Measurements from ENCODE around the gene TRMU.

The TRMU gene

GRCh38 chr22:46339956-46340355 is 4.4 kb downstream of the TRMU start:
- no peak for DNase-seq

GRCh38 chr22:46340676-46341075 is 5.2 kb downstream of the TRMU start:
- no peak for DNase-seq

GRCh38 chr22:46346680-46347405 is 11.3 kb downstream of the TRMU start:
- DNase-seq: no peak

GRCh38 chr22:46347646-46348045 is 12.1 kb downstream of the TRMU start:
- DNase-seq: no peak

- no peak for DNase-seq
These were observed 12.7 kb downstream of the TRMU start for GRCh38 chr22:46348099-46348695.

GRCh38 chr22:46349238-46349637 is 13.7 kb downstream of the TRMU start:
- DNase-seq: no peak

- DNase-seq: no peak
These were observed 14.2 kb downstream of the TRMU start for GRCh38 chr22:46349681-46350080.

GRCh38 chr22:46350121-46350520 is 14.6 kb downstream of the TRMU start:
- DNase-seq: no peak

- DNase-seq: no peak
These were observed 15.1 kb downstream of the TRMU start for GRCh38 chr22:46350646-46351045.

GRCh38 chr22:46351131-46351735 is 15.7 kb downstream of the TRMU start:
- no peak for DNase-seq

GRCh38 chr22:46351767-46352166 is 16.3 kb downstream of the TRMU start:
- no peak for DNase-seq

GRCh38 chr22:46352276-46352675 is 16.8 kb downstream of the TRMU start:
- no peak for DNase-seq

- no peak for DNase-seq
These were observed 17.3 kb downstream of the TRMU start for GRCh38 chr22:46352691-46353386.

- no peak for DNase-seq
These were observed 18.1 kb downstream of the TRMU start for GRCh38 chr22:46353483-46354105.

GRCh38 chr22:46354176-46354992 is 18.9 kb downstream of the TRMU start:
- DNase-seq: no peak

- DNase-seq: no peak
These were observed 19.4 kb downstream of the TRMU start for GRCh38 chr22:46354993-46355305.

GRCh38 chr22:46355369-46355995 is 20.0 kb downstream of the TRMU start:
- peak; percentile 64 for DNase-seq

GRCh38 chr22:46355996-46356471 is 20.5 kb downstream of the TRMU start:
- no peak for DNase-seq

GRCh38 chr22:46356496-46357480 is 21.3 kb downstream of the TRMU start:
- no peak for DNase-seq

- no peak for DNase-seq
These were observed 22.4 kb downstream of the TRMU start for GRCh38 chr22:46357711-46358520.
